ENCODE data around the gene FSD2.

DNA sequence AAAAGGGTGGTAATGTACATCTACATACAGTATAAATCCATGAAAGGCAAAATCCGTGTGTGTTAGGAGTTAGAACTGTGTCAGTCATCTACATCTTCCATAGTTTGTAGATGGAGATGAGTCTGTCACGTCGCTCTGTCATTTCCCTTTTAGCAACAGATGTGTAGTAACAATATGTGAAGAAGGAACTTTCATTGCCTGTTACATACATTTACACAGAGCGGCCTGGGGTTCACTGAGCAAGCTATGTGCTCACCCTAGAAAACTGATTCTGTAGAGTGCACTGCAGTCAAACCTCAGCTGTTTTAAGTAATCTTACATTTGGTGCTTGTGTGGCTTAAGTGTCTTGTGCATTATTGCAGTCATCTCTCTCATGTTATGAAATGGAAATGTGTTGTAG lies 54.6 kb downstream of the FSD2 start:
- no peak for TF ChIP-seq ZNF274 (IDR thresholded peaks at IDR 0.05; ENCODE audit: low read depth, low read length)
- no peak for TF ChIP-seq YY1 (IDR thresholded peaks at IDR 0.05; ENCODE audit: insufficient read depth, insufficient read length)

Measured in NT2/D1 (cell line).